Lower lobe of right lung (tissue), 2 donors: Measurements from ENCODE around the gene PCAT6. TPM values are rescaled to one million over a fixed set of nuclear protein-coding genes. Genes with fewer than 3 reads are reported as not detected.

Experiments used
- ATAC-seq, 2 donors: fragments of 200-7000 bp; cut with Tn5 transposase; one replicate each; pipeline ENCODE4 v1.9.1; 2020 to 2022; ENCODE audit warnings: mild to moderate bottlenecking in 2 of 2, moderate library complexity in 2 of 2
- DNase-seq: peaks from one replicate; pipeline ENCODE4 v3.0.0-alpha.2; 2020
- H3K27ac ChIP-seq: fragments of 200-600 bp; one replicate; pipeline ENCODE4 v1.8.0; 2022
- H3K27me3 ChIP-seq: fragments of 200-600 bp; one replicate; pipeline ENCODE4 v1.8.0; 2022; ENCODE audit warnings: low read depth
- H3K36me3 ChIP-seq: fragments of 200-600 bp; one replicate; pipeline ENCODE4 v1.8.0; 2022; ENCODE audit warnings: mild to moderate bottlenecking
- H3K4me1 ChIP-seq: fragments of 200-600 bp; one replicate; pipeline ENCODE4 v1.8.0; 2022
- H3K4me3 ChIP-seq: fragments of 200-600 bp; one replicate; pipeline ENCODE4 v1.8.0; 2022; ENCODE audit warnings: mild to moderate bottlenecking
- H3K9me3 ChIP-seq: fragments of 200-600 bp; one replicate; pipeline ENCODE4 v1.8.0; 2022
- intact Hi-C: fragments of 100-400 bp; cut with DNase I; formaldehyde crosslinking; loops from one replicate; pipeline ENCODE4 v1.11.0; 2022
- total RNA-seq: library from RNA; stranded (reverse); fragmentation: NEBNext Ultra II Directional; extraction: Animal tissue kit (Norgen Biotek cat#: 25700); gene quantifications from one replicate; pipeline ENCODE4 v1.2.1, GENCODE V29; 2021
- TF ChIP-seq, protein P1 (sequence below): fragments of 200-600 bp; IDR thresholded peaks from one replicate; pipeline ENCODE4 v1.8.0; 2022; ENCODE audit warnings: antibody characterized with exemption, mild to moderate bottlenecking
- donor health status: DM: no; HTN: yes; CAD: no; lungs with severe emphysema.

PCAT6 gene
- total RNA-seq, 1 donor from 2014 or later, result 0.71 TPM

DNA sequence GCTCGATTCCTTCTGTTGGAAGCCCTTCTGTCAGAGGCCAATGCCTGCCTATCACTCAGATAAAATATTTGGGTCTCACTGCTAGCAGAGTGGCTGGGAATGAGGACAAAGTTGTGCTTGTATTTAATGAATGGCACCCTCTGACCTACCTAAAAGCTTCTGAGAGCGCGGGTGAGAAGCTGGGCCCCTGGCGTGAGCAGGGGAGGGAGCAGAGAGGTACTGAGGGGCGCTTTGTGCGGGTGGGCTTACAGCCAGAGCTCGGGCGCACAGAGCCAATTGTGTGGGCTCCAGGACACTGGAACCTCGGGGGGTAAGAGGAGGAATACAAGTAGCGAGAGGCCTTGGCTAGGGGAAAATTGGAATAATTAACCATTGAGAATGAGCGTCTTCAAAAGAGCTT lies 32.3 kb downstream of the PCAT6 start:
- no peaks in the 10 kb centered on the region for H3K4me1 ChIP-seq
- no peaks in the 10 kb centered on the region for H3K36me3 ChIP-seq
- no peak overlapping the region for H3K27ac ChIP-seq
- intact Hi-C loops, result no loop called here
- H3K9me3 ChIP-seq, result no peaks in the 10 kb centered on the region
- DNase-seq (no peak), ATAC-seq (peak in 1 of 2 donors; percentile 17)
- H3K4me3 ChIP-seq, result no peak overlapping the region
- TF ChIP-seq, protein P1, sequence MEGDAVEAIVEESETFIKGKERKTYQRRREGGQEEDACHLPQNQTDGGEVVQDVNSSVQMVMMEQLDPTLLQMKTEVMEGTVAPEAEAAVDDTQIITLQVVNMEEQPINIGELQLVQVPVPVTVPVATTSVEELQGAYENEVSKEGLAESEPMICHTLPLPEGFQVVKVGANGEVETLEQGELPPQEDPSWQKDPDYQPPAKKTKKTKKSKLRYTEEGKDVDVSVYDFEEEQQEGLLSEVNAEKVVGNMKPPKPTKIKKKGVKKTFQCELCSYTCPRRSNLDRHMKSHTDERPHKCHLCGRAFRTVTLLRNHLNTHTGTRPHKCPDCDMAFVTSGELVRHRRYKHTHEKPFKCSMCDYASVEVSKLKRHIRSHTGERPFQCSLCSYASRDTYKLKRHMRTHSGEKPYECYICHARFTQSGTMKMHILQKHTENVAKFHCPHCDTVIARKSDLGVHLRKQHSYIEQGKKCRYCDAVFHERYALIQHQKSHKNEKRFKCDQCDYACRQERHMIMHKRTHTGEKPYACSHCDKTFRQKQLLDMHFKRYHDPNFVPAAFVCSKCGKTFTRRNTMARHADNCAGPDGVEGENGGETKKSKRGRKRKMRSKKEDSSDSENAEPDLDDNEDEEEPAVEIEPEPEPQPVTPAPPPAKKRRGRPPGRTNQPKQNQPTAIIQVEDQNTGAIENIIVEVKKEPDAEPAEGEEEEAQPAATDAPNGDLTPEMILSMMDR, result no peak
- H3K27me3 ChIP-seq, result no peaks in the 10 kb centered on the region

DNA sequence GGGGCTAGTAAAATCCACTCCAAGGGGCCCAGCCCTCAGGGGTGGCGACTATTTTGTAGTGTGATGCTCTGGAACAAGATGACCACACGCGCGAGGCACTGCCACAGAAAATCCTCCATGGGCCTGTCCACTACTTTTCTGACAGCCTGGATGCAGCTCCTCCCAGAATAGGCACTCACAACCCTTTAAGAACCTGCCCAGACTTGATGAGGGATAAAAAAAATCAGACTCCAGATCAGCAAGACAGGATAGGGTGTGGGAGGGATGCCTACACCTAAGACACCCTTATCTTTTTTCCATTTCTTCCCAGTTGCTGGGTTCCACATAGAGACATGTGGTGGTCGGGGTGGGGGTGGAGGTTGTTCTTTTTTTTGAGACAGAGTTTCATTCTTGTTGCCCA lies 33.5 kb downstream of the PCAT6 start:
- Histone ChIP-seq H3K4me3 (no peak overlapping the region), H3K27ac (no peak overlapping the region), H3K36me3 (no peaks in the 10 kb centered on the region), H3K9me3 (no peaks in the 10 kb centered on the region), H3K27me3 (no peaks in the 10 kb centered on the region), H3K4me1 (no peaks in the 10 kb centered on the region)
- TF ChIP-seq, protein P1, result no peak
- DNase-seq (no peak), ATAC-seq (no peak)
- intact Hi-C loops, result no loop called here

DNA sequence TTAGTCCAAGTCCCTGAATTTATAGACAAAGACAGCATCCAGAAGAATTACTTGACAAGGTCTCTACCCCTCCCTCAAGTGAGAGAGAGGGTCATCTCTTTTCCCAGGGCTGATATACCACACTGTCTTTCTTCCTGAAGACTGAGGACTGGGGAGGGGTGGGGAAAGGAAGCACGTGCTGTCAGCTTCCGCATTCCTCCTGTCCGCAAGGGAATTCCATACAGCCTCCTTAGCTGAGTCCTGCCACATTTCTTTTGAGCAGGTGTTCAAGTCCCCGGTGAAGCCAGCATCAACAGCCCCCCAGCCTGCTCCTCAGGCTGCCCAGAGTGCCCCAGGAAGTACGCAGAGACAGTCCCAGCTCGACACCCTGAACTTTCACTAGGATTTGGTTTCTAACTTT lies 34.2 kb downstream of the PCAT6 start:
- no peaks in the 10 kb centered on the region for H3K36me3 ChIP-seq
- no peak overlapping the region for H3K27ac ChIP-seq
- DNase-seq (no peak), ATAC-seq (no peak)
- H3K9me3 ChIP-seq, result no peaks in the 10 kb centered on the region
- no peaks in the 10 kb centered on the region for H3K4me1 ChIP-seq
- no peak overlapping the region for H3K4me3 ChIP-seq
- H3K27me3 ChIP-seq, result no peaks in the 10 kb centered on the region
- TF ChIP-seq, protein P1, result no peak
- intact Hi-C loops, result no loop called here

DNA sequence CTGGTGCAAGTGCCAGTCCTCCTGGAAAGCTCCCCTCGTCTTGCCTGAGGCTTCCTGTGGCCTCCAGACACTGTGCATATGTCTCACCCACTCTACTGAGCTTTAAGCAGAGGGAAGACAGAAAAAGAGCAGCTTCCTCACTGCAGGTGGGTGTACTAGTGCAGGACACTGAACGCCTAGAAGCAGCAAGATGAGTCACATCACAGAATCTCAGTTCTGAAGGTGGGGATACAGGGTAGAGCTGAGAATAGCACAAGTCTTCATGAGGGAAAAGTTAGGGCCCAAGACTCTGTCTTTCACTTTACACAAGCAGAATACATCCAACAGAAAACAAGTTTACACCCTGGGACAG lies 37.4 kb downstream of the PCAT6 start:
- Histone ChIP-seq H3K36me3 (no peaks in the 10 kb centered on the region), H3K27ac (no peak overlapping the region), H3K27me3 (no peaks in the 10 kb centered on the region), H3K4me3 (no peak overlapping the region), H3K4me1 (no peaks in the 10 kb centered on the region), H3K9me3 (no peaks in the 10 kb centered on the region)
- ATAC-seq (no peak), DNase-seq (no peak)
- intact Hi-C loops, result no loop called here
- TF ChIP-seq, protein P1, result no peak

DNA sequence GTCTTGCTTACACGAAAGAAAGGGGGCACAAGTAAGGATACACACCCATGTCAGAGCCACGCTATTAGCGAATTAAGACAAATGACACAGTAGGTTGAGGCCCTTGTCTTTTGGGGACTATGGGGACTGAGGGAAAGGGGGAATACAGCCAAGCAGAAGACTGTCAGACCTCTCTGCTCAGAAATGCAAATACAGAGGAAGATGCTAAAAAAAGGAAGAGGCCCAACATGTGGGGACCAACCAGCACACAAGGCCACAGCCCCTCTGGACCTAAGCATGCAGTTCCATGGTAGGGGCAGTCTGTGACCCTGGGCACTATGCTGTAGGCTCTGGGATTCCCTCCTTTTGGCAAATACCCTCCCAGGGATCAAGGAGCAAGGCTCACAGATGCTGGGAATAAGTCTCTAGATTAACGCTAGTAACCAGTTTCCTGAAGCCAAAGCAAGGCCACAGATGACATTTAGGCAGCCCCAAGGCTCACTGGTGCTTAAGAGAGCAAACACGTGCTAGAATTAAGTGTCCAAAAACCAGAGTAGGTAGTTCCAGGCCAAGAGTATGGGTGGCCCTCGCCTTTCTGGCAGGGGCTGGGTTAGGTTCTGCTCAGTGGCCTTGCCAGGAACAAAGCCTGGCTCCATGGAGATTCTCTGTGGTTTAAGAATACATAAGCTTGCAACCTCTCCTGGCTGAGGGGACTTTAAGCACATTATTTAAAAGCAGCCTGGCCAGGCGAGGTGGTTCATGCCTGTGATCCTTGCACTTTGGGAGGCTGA lies 40.0 kb downstream of the PCAT6 start:
- no peak for ATAC-seq
- intact Hi-C loops, result no loop called here

More for the DNA sequence above, 40.0 kb downstream of the PCAT6 start:
- Histone ChIP-seq H3K36me3 (no peaks in the 10 kb centered on the region), H3K27ac (no peak overlapping the region), H3K9me3 (no peaks in the 10 kb centered on the region), H3K27me3 (no peaks in the 10 kb centered on the region), H3K4me1 (no peaks in the 10 kb centered on the region), H3K4me3 (no peak overlapping the region)
- DNase-seq, result no peak
- TF ChIP-seq, protein P1, result no peak
